HG03064 (cell line): ENCODE data around the gene ADD2.
"Not testable (repeated sequence)": the region's sequence is repeated elsewhere in the genome, so short reads cannot be mapped to it uniquely, and the experiment has no call there.

Experiments used
- ATAC-seq: cut with Tn5 transposase; IDR thresholded peaks from one replicate; pipeline ENCODE4 v1.9.1; 2021; ENCODE audit warnings: low read depth; ENCODE audit not compliant: unreplicated experiment

The ADD2 gene, protein sequence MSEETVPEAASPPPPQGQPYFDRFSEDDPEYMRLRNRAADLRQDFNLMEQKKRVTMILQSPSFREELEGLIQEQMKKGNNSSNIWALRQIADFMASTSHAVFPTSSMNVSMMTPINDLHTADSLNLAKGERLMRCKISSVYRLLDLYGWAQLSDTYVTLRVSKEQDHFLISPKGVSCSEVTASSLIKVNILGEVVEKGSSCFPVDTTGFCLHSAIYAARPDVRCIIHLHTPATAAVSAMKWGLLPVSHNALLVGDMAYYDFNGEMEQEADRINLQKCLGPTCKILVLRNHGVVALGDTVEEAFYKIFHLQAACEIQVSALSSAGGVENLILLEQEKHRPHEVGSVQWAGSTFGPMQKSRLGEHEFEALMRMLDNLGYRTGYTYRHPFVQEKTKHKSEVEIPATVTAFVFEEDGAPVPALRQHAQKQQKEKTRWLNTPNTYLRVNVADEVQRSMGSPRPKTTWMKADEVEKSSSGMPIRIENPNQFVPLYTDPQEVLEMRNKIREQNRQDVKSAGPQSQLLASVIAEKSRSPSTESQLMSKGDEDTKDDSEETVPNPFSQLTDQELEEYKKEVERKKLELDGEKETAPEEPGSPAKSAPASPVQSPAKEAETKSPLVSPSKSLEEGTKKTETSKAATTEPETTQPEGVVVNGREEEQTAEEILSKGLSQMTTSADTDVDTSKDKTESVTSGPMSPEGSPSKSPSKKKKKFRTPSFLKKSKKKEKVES

DNA sequence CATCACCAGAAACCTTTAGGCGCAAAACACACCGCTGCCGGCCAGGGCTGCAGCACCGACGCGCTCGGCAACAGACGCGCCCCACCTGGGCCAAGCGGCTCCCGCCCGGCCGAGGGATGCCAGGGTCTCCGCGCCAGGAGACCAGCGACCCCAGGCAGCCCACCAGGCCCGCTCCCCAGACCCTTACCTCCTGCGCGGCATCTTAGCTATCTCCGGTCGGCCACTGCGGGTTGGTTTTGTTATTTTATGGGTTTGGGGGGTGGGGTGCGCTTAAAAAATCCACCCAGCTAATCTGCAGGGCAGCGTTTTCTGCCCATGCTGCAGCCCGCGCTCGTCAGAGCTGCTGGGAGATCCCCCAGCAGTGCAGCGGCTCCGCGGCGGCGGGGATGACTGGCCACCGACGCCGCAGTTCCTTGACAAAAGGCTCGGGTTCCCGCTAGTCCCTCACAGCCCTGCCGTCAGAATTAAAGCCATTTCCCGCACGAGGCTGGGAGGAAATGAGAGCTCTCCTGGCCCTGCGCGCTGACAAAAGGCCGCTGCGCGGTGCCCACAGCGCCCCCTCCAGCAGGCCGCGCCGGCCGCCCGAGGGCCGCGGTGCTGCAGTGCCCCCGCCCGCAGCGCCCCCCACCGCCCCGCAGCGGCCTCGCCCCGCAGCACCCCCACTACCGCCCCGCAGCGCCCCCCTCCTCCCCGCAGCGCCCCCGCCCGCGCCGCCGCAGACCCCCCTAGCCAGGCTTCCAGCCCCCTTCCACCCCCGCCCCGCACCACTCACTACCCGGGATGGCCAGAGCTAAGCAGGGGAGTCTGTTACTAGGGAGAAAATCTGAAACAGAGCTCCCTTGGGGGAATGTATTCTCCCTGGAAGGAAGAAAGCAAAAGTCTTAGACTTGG lies at the start of gene ADD2:
Gene ADD2 (minus strand): TSS at position 502 of the 891 bp plus-strand sequence. CDS start 61,792 bp downstream, outside the sequence.
- no peak for ATAC-seq

DNA sequence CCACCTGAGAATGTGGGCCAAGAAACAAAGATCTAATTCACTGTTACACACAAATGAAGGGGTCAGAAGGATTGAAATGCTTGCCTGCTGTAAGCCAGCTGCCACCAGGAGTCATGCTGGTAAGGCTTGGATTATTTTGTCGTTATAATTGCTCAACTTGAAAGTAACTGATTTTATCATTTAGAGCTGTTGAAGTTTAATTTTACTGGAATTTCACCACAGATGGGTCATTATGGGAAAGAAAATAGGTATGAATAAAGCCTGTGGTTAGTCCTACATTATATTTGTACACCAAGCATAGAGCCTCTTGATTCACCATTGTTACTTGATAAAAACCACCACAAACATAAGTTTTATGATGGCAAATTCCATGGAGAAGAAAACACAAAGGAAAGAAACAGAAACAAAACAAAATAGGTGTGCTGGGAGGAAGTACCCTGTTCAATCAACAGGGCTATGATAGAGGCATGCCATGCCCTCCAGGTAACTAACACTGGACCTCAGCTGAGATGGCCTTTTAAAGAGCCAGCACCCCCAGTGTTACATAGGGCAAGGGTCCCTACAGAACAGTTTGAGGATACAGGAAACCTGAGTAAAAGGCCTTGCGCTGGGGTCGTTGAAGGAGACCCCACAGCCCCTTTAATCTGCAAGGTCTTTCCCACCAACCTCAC lies 49.4 kb upstream of the ADD2 start:
- no peak for ATAC-seq

DNA sequence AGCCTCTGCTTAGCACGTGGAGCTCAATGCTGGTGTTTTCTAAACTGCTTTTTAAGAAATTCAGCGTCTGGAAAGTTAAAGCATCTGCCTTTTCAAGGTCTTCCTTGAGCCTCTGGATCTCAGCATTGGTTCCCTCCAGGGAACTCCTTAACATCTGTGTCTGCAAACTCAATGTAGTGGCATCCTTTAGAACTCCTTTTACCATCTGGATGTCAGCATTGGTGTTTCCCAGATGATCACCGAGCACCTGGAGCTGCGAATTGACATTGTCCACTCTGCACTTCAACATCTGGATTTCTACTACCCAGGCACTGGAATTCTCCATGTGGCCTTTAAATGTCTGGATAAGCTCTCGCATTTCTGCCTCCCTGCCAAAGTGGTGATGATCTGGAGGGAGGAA lies 48.7 kb upstream of the ADD2 start:
- ATAC-seq: no peak

DNA sequence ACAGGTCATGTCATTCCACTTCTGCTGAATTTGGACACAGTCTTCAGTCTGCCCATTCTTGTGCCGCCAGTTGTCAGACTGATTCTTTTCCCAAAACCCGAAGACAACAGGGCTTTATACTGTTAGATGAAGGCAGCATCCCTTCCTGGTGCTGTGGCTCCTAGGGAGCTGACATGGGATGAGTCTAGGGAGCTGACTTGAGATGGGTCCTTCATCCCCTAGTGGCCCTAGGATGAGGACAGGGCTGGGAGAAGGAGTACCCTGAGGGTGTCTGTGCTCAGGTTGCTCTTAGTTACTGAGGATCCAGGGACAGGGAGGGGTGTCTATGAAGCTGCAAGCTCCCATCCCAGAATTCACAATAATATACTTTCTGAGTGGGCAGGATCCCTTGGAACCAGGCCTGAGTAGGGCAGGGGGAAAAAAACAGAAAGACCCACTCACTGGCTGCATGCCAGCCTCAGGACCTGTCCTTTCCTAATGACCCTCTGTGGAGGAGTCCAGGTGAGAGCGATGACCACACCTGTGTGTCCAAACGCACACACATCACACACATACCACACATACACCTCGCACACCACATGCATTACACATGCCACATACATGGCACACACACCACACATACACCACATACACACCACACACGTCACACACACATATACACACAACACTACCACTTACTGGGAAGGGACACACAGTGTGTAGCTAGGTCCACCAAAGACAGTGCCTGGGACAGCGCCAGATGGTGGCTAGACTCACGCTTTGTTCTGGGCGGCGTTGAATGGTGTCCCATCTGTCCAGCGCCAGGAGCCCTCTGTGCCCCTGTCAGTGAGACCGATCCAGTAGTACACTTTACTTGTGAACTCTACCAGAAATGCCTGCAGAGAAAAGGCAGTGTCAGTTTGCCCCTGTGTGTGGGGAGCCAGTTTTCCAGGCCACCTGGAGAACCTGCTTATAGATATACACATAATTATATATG lies 41.3 kb upstream of the ADD2 start:
- ATAC-seq: no peak

DNA sequence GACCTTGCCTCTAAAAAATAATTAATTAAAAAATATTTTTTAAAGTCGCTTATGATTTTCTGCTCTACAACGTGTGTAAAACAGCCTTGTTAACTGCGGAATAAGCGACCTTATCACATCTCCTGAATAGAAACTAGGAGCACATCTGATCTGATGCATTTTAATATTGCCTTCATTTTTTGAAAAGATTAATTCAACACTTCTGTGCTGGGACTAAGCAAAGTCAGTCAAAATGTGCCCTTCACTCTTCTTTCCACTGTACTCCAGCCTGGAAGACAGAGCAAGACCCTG lies 39.8 kb upstream of the ADD2 start:
- no peak for ATAC-seq

DNA sequence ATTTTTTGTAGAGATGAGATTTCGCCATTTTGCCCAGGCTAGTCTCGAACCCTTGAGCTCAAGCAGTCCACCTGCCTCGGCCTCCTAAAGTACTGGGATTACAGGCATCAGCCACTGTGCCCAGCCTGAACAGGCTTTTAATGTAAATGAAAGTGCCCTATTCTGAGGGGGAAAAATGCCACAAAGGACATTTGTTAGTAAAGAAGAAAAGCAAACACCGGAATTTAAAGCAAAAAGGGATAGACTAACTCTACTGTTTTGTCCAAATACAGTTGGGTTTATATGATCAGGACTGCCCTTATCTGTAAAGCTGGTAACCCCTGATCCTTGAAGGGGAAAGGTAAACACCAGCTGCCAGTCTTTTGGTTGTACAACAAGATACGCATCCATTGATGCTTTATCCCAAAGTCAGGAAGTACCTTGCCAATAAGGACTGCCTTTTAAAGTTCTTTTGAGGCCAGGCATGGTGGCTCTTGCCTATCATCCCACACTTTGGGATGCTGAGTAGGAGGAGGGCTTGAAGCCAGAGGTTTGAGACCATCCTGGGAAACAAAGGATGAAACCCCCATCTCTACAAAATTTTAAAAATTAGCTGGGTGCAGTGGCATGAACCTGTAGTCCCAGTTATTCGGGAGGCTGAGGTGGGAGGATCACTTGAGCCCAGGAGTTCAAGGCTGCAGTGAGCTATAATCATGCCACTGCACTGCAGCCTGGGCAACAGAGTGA lies 39.3 kb upstream of the ADD2 start:
- ATAC-seq: no peak

DNA sequence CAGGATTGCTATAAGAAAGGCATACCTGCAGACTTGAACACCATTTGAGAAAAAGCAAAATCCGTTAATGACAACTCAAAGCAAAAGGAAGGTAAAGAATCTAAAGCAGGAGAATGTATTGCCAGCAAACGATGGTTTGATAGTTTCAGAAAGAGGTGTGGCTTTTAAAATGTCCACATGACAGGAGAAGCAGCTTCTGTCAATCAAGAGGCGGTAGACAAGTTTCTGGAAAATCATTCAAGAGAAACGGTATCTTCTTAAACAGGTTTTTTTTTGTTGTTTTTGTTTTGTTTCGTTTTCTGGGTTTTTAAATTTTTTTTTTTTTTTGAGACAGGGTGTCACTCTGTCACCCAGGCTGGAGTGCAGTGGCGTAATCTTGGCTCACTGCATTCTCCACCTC lies 38.6 kb upstream of the ADD2 start:
- no peak for ATAC-seq

DNA sequence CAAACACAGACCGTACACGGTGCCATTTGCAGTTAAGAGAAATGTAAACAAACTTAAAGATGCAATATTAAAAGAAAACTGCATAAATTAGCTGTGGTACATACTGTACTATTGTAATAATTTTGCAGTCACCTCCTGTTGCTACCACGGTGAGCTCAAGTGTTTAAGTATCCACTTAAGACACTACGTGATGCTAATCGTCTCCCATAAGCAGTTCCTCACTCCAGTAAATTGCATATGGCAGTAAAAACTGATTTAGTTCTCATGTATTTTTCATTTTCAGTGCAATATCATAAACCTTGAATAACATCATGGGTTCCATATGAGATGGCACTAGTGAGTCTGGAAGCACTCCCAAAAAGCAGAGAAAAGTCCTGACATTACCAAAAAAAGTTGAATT lies 38.0 kb upstream of the ADD2 start:
- ATAC-seq: no peak

DNA sequence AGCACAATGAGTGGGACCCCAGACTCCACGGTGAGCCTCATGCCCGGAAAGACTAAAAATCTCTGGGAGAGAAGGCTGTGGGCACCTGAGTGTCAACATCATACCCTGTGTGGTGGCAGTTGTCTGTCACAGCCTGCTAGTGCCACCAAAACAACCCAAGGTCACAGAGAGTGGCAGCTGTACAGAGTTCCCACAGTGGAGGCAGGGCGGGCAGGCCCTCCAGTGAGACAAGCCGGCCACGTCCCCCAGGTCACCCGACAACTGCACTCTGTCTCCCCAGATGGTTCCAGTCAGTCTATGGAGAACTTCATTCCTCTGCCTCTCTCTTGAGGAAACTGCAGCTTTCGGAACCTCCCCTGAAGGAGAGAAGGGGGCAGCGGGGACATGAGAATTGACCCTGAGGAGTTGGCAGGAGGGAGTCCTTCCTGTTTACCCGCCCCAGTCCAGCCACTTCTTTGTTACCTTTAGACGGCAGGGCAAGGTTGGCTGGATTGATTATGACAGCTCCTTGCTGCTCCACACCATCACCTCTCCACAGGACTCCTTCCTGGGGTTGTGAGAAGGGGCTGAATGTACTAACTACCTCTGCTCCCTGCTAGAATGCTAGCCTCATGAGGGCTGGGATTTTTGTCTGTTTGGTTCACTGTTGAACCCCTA lies 33.7 kb upstream of the ADD2 start:
- ATAC-seq: no peak

DNA sequence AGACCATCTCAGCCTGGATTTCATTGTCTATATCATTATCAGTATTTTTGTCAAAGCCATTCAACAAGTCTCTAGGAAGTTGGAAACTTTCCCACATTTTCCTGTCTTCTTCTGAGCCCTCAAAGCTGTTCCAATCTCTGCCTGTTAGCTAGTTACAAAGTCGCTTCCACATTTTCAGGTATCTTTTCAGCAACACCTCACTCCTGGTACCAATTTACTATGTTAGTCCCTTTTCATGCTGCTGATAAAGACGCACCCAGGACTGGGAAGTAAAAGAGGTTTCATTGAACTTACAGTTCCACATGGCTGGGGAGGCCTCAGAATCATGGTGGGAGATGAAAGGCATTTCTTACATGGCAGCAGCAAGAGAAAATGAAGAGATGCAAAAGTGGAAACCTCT lies 31.7 kb upstream of the ADD2 start:
- ATAC-seq: no peak

DNA sequence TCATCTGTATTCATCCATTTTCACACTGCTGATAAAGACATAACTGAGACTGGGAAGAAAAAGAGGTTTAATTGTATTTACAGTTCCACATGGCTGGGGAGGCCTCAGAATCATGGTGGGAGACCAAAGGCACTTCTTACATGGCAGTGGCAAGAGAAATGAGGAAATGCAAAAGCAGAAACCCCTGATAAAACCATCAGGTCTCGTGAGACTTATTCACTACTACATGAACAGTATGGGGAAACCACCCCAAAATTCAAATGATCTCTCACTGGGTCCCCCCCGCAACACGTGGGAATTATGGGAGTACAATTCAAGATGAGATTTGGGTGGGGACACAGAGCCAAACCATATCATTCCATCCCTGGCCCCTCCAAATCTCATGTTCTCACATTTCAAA lies 30.0 kb upstream of the ADD2 start:
- ATAC-seq: not testable (repeated sequence)

DNA sequence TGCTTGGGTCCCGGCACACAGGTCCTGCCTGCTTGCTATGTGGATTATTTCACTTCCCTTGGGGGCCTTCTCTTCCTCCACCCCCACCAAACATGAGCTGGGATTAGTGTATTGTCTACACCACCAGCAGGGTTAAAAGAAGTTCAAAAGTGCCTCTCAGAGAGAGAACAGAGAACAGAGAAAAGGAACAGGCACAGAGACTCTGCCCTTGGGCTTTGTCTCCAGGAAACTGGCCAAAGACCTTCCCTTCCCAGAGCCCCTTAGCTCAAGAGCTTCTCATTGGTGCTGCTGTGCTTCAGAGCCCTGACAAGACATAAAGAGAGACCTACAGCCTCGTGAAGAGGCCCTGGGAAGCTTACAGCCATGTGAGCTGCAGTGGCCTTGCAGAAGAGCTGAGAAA lies 29.5 kb upstream of the ADD2 start:
- no peak for ATAC-seq

DNA sequence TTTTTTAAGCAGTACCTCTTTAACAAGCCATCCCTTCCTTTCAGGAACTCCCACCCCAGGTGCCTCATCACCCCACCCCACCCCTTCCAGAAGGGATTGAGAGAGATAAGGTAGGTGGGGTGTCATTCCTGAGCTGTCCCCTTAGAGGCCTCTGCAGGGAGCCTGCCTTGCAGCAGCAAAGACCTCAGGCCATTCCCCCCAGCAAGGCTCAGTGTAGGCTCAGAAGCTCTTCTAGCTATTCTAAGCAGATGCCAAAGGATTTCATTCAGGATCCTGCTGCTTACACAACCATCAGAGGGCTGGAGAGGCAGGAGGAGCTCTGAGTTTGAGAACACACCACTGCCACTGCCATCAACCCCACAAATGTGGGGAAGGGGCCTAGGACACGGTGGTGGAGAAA lies 28.3 kb upstream of the ADD2 start:
- ATAC-seq: no peak

DNA sequence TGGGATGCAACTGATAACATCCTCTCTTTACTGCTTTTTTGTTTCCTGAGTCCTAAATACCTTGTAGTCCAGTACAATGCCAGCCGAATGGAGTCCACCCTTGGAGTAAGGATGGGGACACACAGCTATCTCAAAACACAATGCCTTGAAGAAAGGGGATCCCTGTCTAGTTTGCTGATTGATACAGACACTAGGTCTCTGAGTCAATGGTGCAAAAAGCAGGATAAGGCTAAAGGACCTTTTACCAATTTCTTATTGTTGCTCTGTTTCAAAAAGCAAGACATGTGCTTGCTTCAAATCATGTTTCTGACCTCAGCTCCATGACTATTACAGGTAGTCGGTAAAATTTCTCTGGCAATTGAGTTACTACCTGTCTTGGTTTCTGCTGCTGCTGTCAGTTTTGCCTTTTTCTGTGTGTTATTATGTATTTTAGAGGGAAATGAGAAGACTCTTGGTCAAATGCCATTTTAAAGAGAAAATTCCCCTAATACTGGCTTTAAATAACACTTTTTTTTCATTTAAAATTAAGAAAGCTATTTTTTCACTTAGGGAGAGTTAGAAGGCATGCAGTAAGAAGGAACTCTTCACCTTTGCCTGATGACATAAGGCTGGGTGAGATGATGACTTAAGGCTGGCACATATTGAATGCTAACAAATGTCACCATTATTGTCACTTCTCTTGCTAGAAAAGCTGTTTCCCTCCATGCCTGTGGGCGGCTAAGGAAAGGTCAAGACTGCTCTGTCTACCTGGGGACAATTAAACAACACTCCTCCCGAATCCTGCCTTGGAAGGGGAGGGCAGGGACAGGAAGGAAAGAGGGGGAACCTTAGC lies 27.4 kb upstream of the ADD2 start:
- ATAC-seq: no peak

DNA sequence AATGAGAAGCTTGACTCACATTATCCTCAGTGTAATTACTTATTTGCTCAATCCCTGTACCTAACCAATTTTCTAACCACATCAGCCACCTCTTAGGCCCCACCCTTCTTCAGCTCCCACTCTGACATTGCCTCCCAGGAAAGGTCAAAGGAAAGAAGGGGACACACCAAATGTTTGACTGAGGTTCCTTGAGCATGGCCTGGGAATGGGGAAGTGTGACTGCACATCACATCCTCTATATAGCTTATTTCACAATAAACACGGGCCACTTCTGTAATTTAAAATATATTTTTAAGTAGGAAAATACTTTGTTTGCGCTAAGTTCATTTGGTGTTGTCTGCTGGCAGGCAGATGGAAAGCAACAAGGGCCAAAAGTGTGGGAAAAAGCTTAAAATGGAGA lies 25.4 kb upstream of the ADD2 start:
- ATAC-seq: no peak

DNA sequence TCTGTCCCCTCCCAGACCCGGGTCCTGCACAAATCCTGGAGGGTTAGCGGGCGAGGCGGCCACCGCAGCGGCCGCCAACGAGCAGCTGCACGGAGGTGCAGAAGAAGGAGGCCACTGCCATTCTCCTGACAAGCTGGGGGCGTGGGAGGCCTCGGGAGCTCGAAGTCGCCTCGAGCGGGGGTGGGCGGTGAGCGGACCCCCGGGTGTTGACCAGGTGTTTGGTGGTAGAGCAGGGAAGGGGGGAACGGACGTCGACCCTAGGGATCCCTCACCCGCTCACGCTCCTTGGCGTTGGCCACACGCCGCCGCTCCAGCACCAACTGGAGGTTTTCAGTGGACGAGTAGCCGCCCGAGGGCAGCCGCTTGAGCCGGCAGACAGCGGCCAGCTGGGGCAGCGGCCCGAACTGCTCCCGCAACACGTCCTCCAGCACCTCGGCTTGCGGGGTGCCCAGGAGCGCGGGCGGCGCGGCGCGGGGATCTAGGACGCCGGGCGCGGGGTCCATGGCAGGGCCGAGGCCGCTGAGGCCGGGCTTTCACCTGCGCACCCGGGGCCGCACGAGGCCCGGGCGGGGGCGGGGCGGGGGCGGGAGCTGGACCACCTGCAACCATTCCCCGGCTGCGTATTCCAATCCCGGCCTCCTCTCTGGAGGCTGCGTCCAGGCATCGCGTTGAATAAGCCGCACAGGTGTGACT lies 22.3 kb upstream of the ADD2 start, which contains the start of gene FIGLA:
Gene FIGLA (minus strand): TSS at position 508 of the 693 bp plus-strand sequence. CDS start 5 bp downstream, at position 503.
- no peak for ATAC-seq
